ENCODE data around the gene PDE3A.
"Not testable (repeated sequence)": the region's sequence is repeated elsewhere in the genome, so short reads cannot be mapped to it uniquely, and the experiment has no call there.

Gene PDE3A

DNA sequence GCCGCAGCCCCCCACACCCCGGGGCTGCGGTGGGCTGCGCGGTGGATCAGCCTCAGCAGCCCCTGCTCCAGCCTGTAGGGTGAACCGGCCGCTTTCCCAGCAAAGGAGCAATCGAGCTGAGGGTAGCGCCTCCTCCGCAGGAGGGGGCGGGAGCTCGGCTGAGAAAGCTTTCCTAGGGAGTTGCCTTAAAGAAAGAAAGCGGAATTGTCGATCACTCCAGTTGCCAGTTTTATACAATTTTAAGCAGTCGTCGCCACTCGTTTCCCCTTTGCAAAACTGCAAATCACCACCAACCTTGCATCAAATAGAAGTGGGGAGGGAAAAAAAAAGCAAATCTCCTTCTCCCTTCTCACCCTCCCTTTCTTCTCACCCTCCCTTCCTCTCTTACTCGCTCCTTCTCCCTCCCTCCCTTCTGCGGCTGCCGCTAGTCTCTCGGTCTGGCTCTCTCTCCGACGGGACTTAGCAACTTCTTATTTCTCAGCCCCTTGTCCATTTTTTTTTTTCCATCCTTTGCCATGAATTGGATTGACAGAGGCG is at the start of gene PDE3A:
TSS of gene PDE3A (plus strand) at position 424 of the 537 bp plus-strand sequence. CDS start 748 bp downstream, outside the sequence.
- DNase-seq (ENCODE audit: low read depth), result peak; percentile 57

GRCh38 chr12:20319366-20319765 is 49.0 kb upstream of the PDE3A start:
- DNase-seq (ENCODE audit: low read depth), result no peak

GRCh38 chr12:20320552-20320951 is 47.8 kb upstream of the PDE3A start:
- DNase-seq (ENCODE audit: low read depth), result no peak

GRCh38 chr12:20330826-20331505 is 37.4 kb upstream of the PDE3A start:
- DNase-seq (ENCODE audit: low read depth), result not testable (repeated sequence)

DNA sequence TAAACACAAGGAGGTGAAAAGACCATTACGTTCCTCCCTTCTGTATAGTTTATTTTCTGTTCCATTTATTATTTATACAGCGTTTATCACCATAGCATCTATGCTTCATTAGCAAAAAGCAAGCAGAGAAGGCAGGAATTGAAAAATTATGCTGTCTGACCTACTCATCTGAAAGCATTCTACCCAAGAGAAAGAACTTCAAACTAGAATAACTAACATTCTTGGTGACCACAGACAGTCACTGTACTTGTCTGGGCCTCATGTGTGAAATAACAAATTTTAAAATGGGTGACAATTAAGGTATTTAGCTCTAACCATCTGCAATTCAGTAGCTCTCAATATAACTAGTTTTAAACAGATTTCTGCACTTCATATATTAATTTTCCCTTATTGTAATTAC is 29.3 kb upstream of the PDE3A start:
- no peak for DNase-seq (ENCODE audit: low read depth)

- peak; percentile 37 for DNase-seq (ENCODE audit: low read depth)
Measured at GRCh38 chr12:20342111-20342510, 26.2 kb upstream of the PDE3A start.

- no peak for DNase-seq (ENCODE audit: low read depth)
Measured at GRCh38 chr12:20345866-20346265, 22.5 kb upstream of the PDE3A start.

DNA sequence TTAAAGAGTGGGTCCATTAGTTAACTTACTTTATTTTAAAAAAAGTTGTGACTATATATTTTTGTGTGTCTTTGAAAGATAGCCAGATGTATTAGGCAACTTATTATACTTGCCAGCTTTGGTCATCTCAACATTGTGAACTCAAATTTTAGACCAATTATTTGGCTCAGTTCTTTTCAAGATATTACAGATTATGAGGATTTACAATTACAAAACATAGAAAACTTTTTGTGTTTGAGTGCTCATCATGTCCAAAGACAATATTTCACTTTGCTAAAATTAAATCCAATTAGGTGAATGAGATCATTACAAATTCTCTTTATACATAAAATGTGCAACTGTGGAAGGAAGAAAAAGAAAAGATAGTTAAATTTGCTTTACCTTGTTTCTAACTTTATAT is 18.3 kb upstream of the PDE3A start:
- no peak for DNase-seq (ENCODE audit: low read depth)

GRCh38 chr12:20350495-20350894 is 17.8 kb upstream of the PDE3A start:
- DNase-seq (ENCODE audit: low read depth), result peak; percentile 49

GRCh38 chr12:20351406-20351805 is 16.9 kb upstream of the PDE3A start:
- no peak for DNase-seq (ENCODE audit: low read depth)

DNA sequence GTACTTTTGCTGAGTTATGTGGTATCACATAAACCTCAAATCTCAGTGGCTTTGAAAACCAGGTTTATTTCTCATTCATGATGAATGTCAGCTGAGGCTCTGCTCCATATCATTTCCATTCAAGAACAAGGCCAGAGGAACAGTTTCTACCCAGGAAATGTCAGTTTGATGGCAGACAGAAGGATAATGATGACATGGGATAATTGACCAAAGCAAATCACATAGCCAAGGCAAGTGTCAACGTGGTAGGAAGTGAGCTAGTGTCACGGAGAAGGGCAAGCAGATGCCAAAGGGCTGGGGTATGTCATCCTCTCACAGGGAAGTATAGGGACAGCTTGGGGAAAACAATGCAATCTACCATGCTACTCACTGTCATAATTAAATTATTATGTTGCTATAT is 12.3 kb upstream of the PDE3A start:
- DNase-seq (ENCODE audit: low read depth), result no peak

DNA sequence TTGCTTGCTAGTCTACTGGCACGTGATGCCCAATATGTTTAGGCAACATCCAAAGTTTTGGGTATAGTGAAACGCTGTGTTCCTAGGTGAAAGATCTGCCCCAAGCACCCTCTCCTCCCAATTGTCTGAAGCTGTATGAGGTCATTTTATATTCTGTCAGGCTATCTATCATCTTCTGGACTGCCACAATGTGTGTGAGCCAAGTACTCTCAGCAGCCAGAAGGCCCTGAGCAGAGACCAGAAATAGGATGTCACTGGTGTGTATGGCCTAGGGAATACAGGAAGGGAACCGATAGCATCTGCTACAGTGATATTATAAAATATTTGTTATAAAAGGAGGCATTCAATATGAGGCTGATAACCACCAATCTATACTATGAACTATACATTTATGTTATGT is 7.9 kb upstream of the PDE3A start:
- DNase-seq (ENCODE audit: low read depth), result no peak

GRCh38 chr12:20361416-20361815 is 6.9 kb upstream of the PDE3A start:
- DNase-seq (ENCODE audit: low read depth), result no peak

DNA sequence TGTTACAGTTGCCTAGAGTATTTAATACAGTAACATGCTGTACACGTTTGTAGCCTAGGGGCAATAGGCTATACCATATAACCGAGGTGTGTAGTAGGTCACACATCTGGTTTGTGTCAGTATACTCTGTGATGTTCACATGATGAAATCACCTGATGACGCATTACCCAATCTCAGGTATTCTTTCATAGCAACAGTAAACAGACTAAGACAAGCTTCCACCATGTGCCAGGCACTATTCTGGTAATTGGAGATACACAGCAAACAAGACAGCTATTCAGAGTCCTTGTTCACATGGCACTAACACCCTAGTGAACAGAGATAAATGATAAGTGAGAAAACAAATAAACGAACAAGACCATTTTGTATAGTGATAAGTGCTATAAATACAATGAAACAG is 3.8 kb upstream of the PDE3A start:
- no peak for DNase-seq (ENCODE audit: low read depth)

DNA sequence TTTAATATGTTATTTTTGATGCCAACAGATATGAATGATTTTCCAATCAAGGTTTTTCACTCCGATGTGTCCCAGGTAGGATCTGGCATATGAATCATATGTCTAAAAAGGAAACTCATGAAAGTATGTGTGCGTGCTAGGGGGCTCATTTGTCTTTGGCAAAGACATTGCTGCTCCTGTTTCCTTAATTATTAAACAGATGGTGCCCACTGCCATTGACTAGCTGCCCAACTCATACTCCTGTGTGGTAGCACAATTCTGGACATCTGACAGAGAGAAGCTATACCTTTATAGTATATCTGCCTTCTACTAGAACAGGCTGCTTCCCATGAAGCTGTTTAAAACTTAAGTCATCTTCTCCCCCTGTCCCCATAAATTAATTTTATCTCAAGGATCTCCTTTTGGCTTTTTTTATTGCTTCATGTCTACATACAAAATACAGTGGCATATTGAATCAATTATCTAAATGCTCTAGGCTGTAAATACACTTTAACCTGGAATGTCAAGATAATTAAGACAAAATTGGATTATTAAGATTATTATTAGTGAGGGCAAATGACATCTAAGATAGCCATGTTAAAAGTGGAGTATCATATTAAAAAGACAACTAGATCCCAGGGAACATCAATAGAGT is 1.4 kb upstream of the PDE3A start:
- DNase-seq (ENCODE audit: low read depth), result no peak

GRCh38 chr12:20367583-20368113 is 689 bp upstream of the PDE3A start:
- DNase-seq (ENCODE audit: low read depth), result no peak

DNA sequence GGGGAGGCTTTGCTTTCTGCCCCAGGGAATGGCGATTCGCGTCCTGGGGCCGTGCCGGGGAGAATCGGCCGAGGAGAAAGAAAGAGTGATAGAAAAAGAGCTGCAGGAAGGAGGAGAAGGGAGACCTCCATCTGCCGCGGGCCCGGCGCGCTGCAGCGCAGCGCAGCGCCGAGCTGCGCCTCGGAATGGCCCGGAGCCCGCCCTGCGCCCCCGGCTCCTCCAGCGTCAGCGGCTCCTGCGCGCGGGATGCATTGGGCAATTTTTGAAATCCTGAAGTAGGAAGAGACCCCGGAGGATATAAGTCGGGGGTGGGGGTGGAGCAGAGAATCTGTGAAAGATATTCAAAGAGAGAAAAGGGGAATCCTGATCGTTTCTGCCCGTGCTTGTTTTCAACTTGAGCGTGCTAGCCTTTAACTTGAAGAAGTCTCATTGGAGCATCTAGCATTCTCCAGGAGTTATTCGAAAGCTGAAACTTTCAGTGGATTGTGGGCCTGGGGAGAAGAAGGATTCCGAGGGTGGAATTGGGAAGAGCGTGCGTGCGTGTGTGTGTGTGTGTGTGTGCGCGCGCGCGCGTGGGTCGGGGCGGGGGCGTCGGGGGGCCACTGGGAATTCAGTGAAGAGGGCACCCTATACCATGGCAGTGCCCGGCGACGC is 441 bp downstream of the PDE3A start:
- DNase-seq (ENCODE audit: low read depth), result peak; percentile 18

- peak; percentile 31 for DNase-seq (ENCODE audit: low read depth)
Measured at GRCh38 chr12:20369305-20370013, 1.1 kb downstream of the PDE3A start.

DNA sequence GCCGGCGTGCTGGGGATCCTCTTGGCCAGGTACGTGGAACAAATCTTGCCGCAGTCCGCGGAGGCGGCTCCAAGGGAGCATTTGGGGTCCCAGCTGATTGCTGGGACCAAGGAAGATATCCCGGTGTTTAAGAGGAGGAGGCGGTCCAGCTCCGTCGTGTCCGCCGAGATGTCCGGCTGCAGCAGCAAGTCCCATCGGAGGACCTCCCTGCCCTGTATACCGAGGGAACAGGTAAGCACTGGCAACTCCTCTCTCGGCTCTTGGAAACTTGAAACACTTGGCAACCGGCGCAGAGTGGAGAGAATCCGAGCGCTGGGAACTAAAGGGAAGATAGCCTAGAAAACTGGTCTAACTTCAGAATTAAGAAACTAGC is 1.7 kb downstream of the PDE3A start:
- no peak for DNase-seq (ENCODE audit: low read depth)

GRCh38 chr12:20370866-20371519 is 2.7 kb downstream of the PDE3A start:
- no peak for DNase-seq (ENCODE audit: low read depth)

GRCh38 chr12:20372326-20373096 is 4.2 kb downstream of the PDE3A start:
- DNase-seq (ENCODE audit: low read depth), result no peak
